Measurements from ENCODE around the gene SRPK3.

The SRPK3 gene

DNA sequence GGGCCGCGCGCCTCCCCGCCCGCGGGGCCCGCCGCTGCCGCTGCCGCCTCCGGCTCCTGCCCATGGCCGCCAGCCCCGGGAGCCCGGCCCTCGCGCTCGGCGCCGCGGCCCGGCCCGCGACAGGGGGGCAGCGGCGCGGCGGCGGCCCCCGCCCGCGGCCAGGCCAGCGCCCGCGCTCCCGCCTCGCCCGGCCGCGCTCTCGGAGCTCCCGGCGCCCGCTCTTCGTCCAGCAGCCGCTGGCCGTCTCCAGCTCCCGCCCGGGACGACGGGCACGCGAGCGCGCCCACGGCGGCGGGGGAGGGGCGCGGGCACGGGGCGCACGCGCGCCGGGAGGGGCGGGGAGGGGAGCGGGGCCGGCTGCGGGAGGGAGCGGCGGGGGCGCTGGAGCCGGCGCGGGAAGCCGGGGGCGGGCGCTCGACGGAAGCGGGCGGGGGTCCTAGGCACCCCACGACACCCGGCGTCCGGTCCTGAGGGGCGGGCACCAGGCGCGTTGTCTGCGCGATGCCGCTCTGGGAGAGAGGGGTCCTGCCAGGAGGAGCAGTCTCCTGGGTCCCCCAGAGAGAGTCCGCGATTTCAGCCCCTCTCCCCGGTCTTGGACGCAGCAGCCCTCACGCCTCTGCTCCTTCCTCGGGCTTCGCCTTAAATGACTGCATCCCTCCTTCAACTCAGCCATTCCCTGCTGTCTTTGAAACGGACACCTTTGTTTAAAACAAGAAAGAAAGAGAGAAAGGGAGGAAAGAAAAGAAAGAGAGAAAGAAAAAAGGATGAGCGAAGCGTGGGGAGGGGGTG, 50.0 kb downstream of the SRPK3 start:
- Histone ChIP-seq H3K4me1 (no peaks in the 10 kb centered on the region), H3K36me3 (no peaks in the 10 kb centered on the region), H3K27me3 (no peaks in the 10 kb centered on the region), H3K9me3 (no peaks in the 10 kb centered on the region), H3K4me3 (ENCODE audit: low read depth, low read length) (peak overlapping the region; percentile 28)
- no peak for DNase-seq
- TF ChIP-seq, protein P1, sequence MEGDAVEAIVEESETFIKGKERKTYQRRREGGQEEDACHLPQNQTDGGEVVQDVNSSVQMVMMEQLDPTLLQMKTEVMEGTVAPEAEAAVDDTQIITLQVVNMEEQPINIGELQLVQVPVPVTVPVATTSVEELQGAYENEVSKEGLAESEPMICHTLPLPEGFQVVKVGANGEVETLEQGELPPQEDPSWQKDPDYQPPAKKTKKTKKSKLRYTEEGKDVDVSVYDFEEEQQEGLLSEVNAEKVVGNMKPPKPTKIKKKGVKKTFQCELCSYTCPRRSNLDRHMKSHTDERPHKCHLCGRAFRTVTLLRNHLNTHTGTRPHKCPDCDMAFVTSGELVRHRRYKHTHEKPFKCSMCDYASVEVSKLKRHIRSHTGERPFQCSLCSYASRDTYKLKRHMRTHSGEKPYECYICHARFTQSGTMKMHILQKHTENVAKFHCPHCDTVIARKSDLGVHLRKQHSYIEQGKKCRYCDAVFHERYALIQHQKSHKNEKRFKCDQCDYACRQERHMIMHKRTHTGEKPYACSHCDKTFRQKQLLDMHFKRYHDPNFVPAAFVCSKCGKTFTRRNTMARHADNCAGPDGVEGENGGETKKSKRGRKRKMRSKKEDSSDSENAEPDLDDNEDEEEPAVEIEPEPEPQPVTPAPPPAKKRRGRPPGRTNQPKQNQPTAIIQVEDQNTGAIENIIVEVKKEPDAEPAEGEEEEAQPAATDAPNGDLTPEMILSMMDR (IDR thresholded peaks at IDR 0.05; ENCODE audit: low read depth, low read length) = no peak

GRCh38 chrX:153831429-153832150, 50.7 kb downstream of the SRPK3 start:
- no peaks in the 10 kb centered on the region for H3K9me3 ChIP-seq
- no peaks in the 10 kb centered on the region for H3K4me1 ChIP-seq
- no peaks in the 10 kb centered on the region for H3K36me3 ChIP-seq

GRCh38 chrX:153832728-153833127, 51.9 kb downstream of the SRPK3 start:
- Histone ChIP-seq H3K27me3 (no peaks in the 10 kb centered on the region), H3K36me3 (no peaks in the 10 kb centered on the region), H3K9me3 (no peaks in the 10 kb centered on the region), H3K4me1 (no peaks in the 10 kb centered on the region), H3K4me3 (ENCODE audit: low read depth, low read length) (no peak overlapping the region)
- TF ChIP-seq, protein P1 (IDR thresholded peaks at IDR 0.05; ENCODE audit: low read depth, low read length) = no peak
- no peak for DNase-seq

More at GRCh38 chrX:153831429-153832150, 50.7 kb downstream of the SRPK3 start:
- DNase-seq = no peak
- H3K4me3 ChIP-seq (ENCODE audit: low read depth, low read length) = no peak overlapping the region; the same call in 1 of the 2 replicates
- TF ChIP-seq, protein P1 (IDR thresholded peaks at IDR 0.05; ENCODE audit: low read depth, low read length) = no peak
- no peaks in the 10 kb centered on the region for H3K27me3 ChIP-seq

Measured in BE2C (cell line).